ENCODE results near the gene HSPB8.

- TF ChIP-seq POLR2AphosphoS5 (IDR thresholded peaks at IDR 0.05; ENCODE audit: low read depth, low read length), result no peak
- no peak for TF ChIP-seq TAF1 (IDR thresholded peaks at IDR 0.05; ENCODE audit: low read depth, low read length)
- TF ChIP-seq POLR2A (IDR thresholded peaks at IDR 0.05; ENCODE audit: low read depth, low read length), result no peak
Observed at GRCh38 chr12:119195256-119195655, 16.5 kb downstream of the HSPB8 start.
